Activated CD4-positive, alpha-beta memory T cell treated with anti-CD3 and anti-CD28 coated beads, Interleukin-2, amount 10 ng/mL, durations not matched to agents 7 days and 5 days (primary cell): Measurements from ENCODE around the gene IL33. TPM values are rescaled to one million over a fixed set of nuclear protein-coding genes. Genes with fewer than 3 reads are reported as not detected.

Experiments used
- CTCF ChIA-PET: fragments of 350-600 bp; sonication (Branson Sonifier 250); formaldehyde crosslinking; loops from one replicate; lab custom pipeline; 2021; ENCODE audit warnings: antibody characterized with exemption, inconsistent platforms; lab: Charles Lee
- POLR2A ChIA-PET: fragments of 350-600 bp; sonication (Branson Sonifier 250); formaldehyde crosslinking; loops from one replicate; lab custom pipeline; 2021; ENCODE audit warnings: antibody characterized with exemption; lab: Charles Lee
- DNase-seq: peaks from one replicate; pipeline ENCODE4 v3.0.0-alpha.2; 2020
- H3K27ac Mint-ChIP-seq: one replicate; pipeline ENCODE4 v1.8.0; 2021; ENCODE audit warnings: mild to moderate bottlenecking, mixed read lengths
- H3K27me3 Mint-ChIP-seq: one replicate; pipeline ENCODE4 v1.8.0; 2021; ENCODE audit warnings: mixed read lengths
- H3K36me3 Mint-ChIP-seq: one replicate; pipeline ENCODE4 v1.8.0; 2021; ENCODE audit warnings: low read depth, mixed read lengths
- H3K4me1 Mint-ChIP-seq: one replicate; pipeline ENCODE4 v1.8.0; 2021; ENCODE audit warnings: mixed read lengths
- H3K4me3 Mint-ChIP-seq: one replicate; pipeline ENCODE4 v1.8.0; 2021; ENCODE audit warnings: mild to moderate bottlenecking, mixed read lengths
- H3K9me3 Mint-ChIP-seq: one replicate; pipeline ENCODE4 v1.8.0; 2021; ENCODE audit warnings: mixed read lengths
- total RNA-seq, 2 experiments: library from RNA; stranded (reverse); gene quantifications; one replicate each; pipeline ENCODE4 v1.2.3, GENCODE V29; 2021

IL33 gene
- total RNA-seq, 2 experiments from 2014 or later: not detected

- Mint-ChIP-seq H3K4me3 (no peak overlapping the region), H3K9me3 (no peaks in the 10 kb centered on the region), H3K4me1 (no peaks in the 10 kb centered on the region), H3K27me3 (peaks cover 9% of the 10 kb centered on the region), H3K27ac (no peak overlapping the region), H3K36me3 (no peaks in the 10 kb centered on the region)
- ChIA-PET POLR2A (no interaction called here), CTCF (no interaction called here)
- no peak for DNase-seq
Measured at GRCh38 chr9:6271508-6272228, 56.1 kb downstream of the IL33 start.

GRCh38 chr9:6272229-6272598 lies 56.6 kb downstream of the IL33 start:
- DNase-seq: no peak
- H3K4me3 Mint-ChIP-seq: no peak overlapping the region
- no peak overlapping the region for H3K27ac Mint-ChIP-seq
- no peaks in the 10 kb centered on the region for H3K4me1 Mint-ChIP-seq
- POLR2A ChIA-PET: no interaction called here
- peaks cover 9% of the 10 kb centered on the region for H3K27me3 Mint-ChIP-seq
- no peaks in the 10 kb centered on the region for H3K36me3 Mint-ChIP-seq
- H3K9me3 Mint-ChIP-seq: no peaks in the 10 kb centered on the region
- CTCF ChIA-PET: no interaction called here

GRCh38 chr9:6277417-6277816 lies 61.8 kb downstream of the IL33 start:
- CTCF ChIA-PET: no interaction called here

GRCh38 chr9:6301858-6302257 lies 86.3 kb downstream of the IL33 start:
- no peak overlapping the region for H3K27ac Mint-ChIP-seq
- no peak overlapping the region for H3K4me3 Mint-ChIP-seq
- no peaks in the 10 kb centered on the region for H3K9me3 Mint-ChIP-seq
- H3K36me3 Mint-ChIP-seq: no peaks in the 10 kb centered on the region
- CTCF ChIA-PET: no interaction called here
- peaks cover 18% of the 10 kb centered on the region for H3K27me3 Mint-ChIP-seq
- H3K4me1 Mint-ChIP-seq: no peaks in the 10 kb centered on the region
- no peak for DNase-seq
- POLR2A ChIA-PET: no interaction called here

More at GRCh38 chr9:6277417-6277816, 61.8 kb downstream of the IL33 start:
- Mint-ChIP-seq H3K9me3 (no peaks in the 10 kb centered on the region), H3K27me3 (peaks cover 3% of the 10 kb centered on the region), H3K4me3 (no peak overlapping the region), H3K27ac (no peak overlapping the region), H3K4me1 (no peaks in the 10 kb centered on the region), H3K36me3 (no peaks in the 10 kb centered on the region)
- DNase-seq: no peak
- POLR2A ChIA-PET: no interaction called here

GRCh38 chr9:6302417-6302816 lies 86.8 kb downstream of the IL33 start:
- POLR2A ChIA-PET: no interaction called here
- Mint-ChIP-seq H3K27ac (no peak overlapping the region), H3K4me3 (no peak overlapping the region), H3K9me3 (no peaks in the 10 kb centered on the region), H3K36me3 (no peaks in the 10 kb centered on the region), H3K4me1 (no peaks in the 10 kb centered on the region), H3K27me3 (peaks cover 20% of the 10 kb centered on the region)
- no peak for DNase-seq
- CTCF ChIA-PET: no interaction called here

- ChIA-PET POLR2A (no interaction called here), CTCF (no interaction called here)
- H3K4me1 Mint-ChIP-seq: no peaks in the 10 kb centered on the region
- H3K9me3 Mint-ChIP-seq: no peaks in the 10 kb centered on the region
- no peak for DNase-seq
- H3K27ac Mint-ChIP-seq: no peak overlapping the region
- no peak overlapping the region for H3K4me3 Mint-ChIP-seq
- H3K27me3 Mint-ChIP-seq: peaks cover 24% of the 10 kb centered on the region
- H3K36me3 Mint-ChIP-seq: no peaks in the 10 kb centered on the region
Measured at GRCh38 chr9:6304232-6304631, 88.6 kb downstream of the IL33 start.

GRCh38 chr9:6305954-6306563 lies 90.5 kb downstream of the IL33 start:
- H3K4me3 Mint-ChIP-seq: no peak overlapping the region
- H3K27ac Mint-ChIP-seq: no peak overlapping the region
- ChIA-PET POLR2A (no interaction called here), CTCF (interaction anchor here (0.6 to 3.1 kb wide), 14 partner anchors 9 to 507 kb away, joined by 3 to 29 read pairs (median 4); partner anchors contain the start of gene RANBP6)
- no peaks in the 10 kb centered on the region for H3K36me3 Mint-ChIP-seq
- DNase-seq: no peak
- H3K9me3 Mint-ChIP-seq: no peaks in the 10 kb centered on the region
- H3K4me1 Mint-ChIP-seq: no peaks in the 10 kb centered on the region
- H3K27me3 Mint-ChIP-seq: peaks cover 24% of the 10 kb centered on the region

Other genes with a start within 250 kb of the IL33 start
- gene RANBP6, start 200.2 kb upstream of the IL33 start, total RNA-seq: 10 to 100 TPM; 22.0 to 23.3 TPM
- gene TPD52L3, start 112.6 kb downstream of the IL33 start, total RNA-seq: not detected
- 10 to 100 TPM; 77.3 to 77.9 TPM for gene UHRF2, start 197.4 kb downstream of the IL33 start, total RNA-seq